Activated T-helper 17 cell treated with anti-CD3 and anti-CD28 coated beads, Interleukin-2, amount 50 U/mL, for 72 hours (primary cell): ENCODE data around the gene ATG16L2. TPM values are rescaled to one million over a fixed set of nuclear protein-coding genes. Genes with fewer than 3 reads are reported as not detected.

Experiments
- ATAC-seq: fragments of 150-1000 bp; cut with Tn5 transposase; replicated peaks from 2 replicates; pipeline ENCODE4 v1.10.0; 2021; ENCODE audit warnings: mild to moderate bottlenecking, moderate library complexity
- H3K27ac Mint-ChIP-seq: one replicate; pipeline ENCODE4 v1.8.0; 2022; ENCODE audit warnings: mixed read lengths
- H3K27me3 Mint-ChIP-seq: one replicate; pipeline ENCODE4 v1.8.0; 2022; ENCODE audit warnings: mixed read lengths
- H3K36me3 Mint-ChIP-seq: one replicate; pipeline ENCODE4 v1.8.0; 2022; ENCODE audit warnings: low read depth, mild to moderate bottlenecking, mixed read lengths
- H3K4me1 Mint-ChIP-seq: one replicate; pipeline ENCODE4 v1.8.0; 2022; ENCODE audit warnings: mixed read lengths
- H3K4me3 Mint-ChIP-seq: one replicate; pipeline ENCODE4 v1.8.0; 2022; ENCODE audit warnings: mild to moderate bottlenecking, mixed read lengths
- H3K9me3 Mint-ChIP-seq: one replicate; pipeline ENCODE4 v1.8.0; 2022; ENCODE audit warnings: mixed read lengths
- total RNA-seq, 2 donors: library from RNA; stranded (reverse); gene quantifications; one replicate each; pipeline ENCODE4 v1.2.3, GENCODE V29; 2022

The ATG16L2 gene
- total RNA-seq, 2 donors from 2014 or later: 85.3 to 127 TPM

- Mint-ChIP-seq H3K4me1 (peaks cover 28% of the 10 kb centered on the region), H3K9me3 (no peaks in the 10 kb centered on the region), H3K36me3 (peaks cover 49% of the 10 kb centered on the region), H3K27ac (peak overlapping the region; percentile 67), H3K27me3 (no peaks in the 10 kb centered on the region), H3K4me3 (no peak overlapping the region)
- no peak for ATAC-seq
Measured at GRCh38 chr11:72832301-72833082, 18.3 kb downstream of the ATG16L2 start.

DNA sequence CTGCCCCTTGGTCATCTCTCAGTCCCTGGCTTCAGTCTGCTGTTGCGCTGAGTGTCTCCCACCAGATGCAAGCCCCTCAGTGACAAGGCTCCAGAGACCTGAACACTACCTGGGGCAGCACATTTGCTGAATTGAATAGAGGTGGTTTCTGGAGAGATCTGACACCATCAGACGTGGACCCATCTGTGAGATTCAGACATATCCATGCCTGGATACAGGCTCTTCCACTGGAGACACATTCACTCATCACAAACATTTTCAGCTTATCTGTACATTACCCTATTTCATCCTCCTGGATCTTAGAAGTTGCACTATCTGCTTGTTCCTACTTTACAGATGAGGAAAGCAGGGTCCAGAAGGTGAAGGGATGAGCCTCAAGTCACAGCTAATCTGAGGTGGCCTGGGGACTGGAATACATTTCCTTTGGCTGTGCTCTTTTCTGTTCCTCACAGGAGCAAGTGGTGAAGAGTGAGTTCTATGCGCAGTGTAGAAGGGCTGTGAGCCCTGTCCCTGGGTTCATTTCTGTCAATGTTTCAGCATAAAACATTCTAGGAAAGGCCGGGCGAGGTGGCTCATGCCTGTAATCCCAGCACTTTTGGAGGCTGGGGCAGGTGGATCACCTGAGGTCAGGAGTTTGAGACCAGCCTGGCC, 19.0 kb downstream of the ATG16L2 start:
- no peaks in the 10 kb centered on the region for H3K9me3 Mint-ChIP-seq
- no peak overlapping the region for H3K4me3 Mint-ChIP-seq
- no peaks in the 10 kb centered on the region for H3K27me3 Mint-ChIP-seq
- peak overlapping the region; percentile 50 for H3K27ac Mint-ChIP-seq
- peaks cover 48% of the 10 kb centered on the region for H3K36me3 Mint-ChIP-seq
- no peak for ATAC-seq
- H3K4me1 Mint-ChIP-seq: peaks cover 28% of the 10 kb centered on the region

DNA sequence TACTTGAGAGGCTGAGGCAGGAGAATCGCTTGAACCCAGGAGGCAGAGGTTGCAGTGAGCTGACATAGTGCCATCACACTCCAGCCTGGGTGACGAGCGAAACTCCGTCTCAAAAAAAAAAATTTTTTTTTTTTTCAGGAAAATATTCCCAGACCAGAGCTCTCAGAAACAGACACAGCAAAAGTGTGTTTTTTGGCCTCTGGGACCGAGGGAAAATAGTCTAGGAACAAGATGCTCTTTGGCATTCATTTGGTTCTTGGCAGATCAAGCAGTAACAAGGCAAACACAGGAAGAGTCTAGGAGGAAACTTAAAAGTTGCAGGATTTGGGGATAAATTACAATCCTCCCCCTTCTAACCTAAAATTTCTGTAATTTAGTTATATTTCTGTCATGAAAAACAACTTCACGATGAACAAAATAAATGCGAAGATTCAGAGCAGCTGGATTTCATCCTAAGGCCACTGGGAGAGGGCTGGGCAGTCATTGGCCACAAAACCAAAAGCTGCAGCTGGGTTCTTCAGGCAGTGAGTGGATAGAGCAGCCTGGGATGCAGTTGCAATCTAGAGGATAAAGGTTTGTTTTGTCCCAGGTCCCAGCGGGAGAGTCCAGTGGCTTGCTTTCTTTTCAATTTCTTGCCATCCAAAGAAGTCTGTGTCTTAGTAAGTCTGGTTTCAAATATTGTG, 19.7 kb downstream of the ATG16L2 start:
- ATAC-seq: no peak
- H3K27ac Mint-ChIP-seq: peak overlapping the region; percentile 74
- H3K4me1 Mint-ChIP-seq: peaks cover 29% of the 10 kb centered on the region
- peaks cover 46% of the 10 kb centered on the region for H3K36me3 Mint-ChIP-seq
- no peak overlapping the region for H3K4me3 Mint-ChIP-seq
- no peaks in the 10 kb centered on the region for H3K9me3 Mint-ChIP-seq
- no peaks in the 10 kb centered on the region for H3K27me3 Mint-ChIP-seq

- Mint-ChIP-seq H3K27ac (peak overlapping the region; percentile 74), H3K4me1 (peaks cover 30% of the 10 kb centered on the region), H3K27me3 (no peaks in the 10 kb centered on the region), H3K4me3 (no peak overlapping the region), H3K9me3 (no peaks in the 10 kb centered on the region), H3K36me3 (peaks cover 46% of the 10 kb centered on the region)
- no peak for ATAC-seq
Measured at GRCh38 chr11:72834905-72835304, 20.7 kb downstream of the ATG16L2 start.

GRCh38 chr11:72836111-72836510, 21.9 kb downstream of the ATG16L2 start:
- no peak overlapping the region for H3K4me3 Mint-ChIP-seq
- no peaks in the 10 kb centered on the region for H3K27me3 Mint-ChIP-seq
- H3K36me3 Mint-ChIP-seq: peaks cover 52% of the 10 kb centered on the region
- H3K27ac Mint-ChIP-seq: peak overlapping the region; percentile 4
- H3K9me3 Mint-ChIP-seq: no peaks in the 10 kb centered on the region
- no peak for ATAC-seq
- H3K4me1 Mint-ChIP-seq: peaks cover 25% of the 10 kb centered on the region

- Mint-ChIP-seq H3K9me3 (no peaks in the 10 kb centered on the region), H3K36me3 (peaks cover 76% of the 10 kb centered on the region), H3K27me3 (no peaks in the 10 kb centered on the region), H3K4me3 (no peak overlapping the region), H3K27ac (peak overlapping the region; percentile 32), H3K4me1 (peaks cover 17% of the 10 kb centered on the region)
- peak; percentile 59 for ATAC-seq
Measured at GRCh38 chr11:72838691-72839305, 24.6 kb downstream of the ATG16L2 start.

GRCh38 chr11:72840780-72841179, 26.6 kb downstream of the ATG16L2 start:
- peaks cover 61% of the 10 kb centered on the region for H3K36me3 Mint-ChIP-seq

DNA sequence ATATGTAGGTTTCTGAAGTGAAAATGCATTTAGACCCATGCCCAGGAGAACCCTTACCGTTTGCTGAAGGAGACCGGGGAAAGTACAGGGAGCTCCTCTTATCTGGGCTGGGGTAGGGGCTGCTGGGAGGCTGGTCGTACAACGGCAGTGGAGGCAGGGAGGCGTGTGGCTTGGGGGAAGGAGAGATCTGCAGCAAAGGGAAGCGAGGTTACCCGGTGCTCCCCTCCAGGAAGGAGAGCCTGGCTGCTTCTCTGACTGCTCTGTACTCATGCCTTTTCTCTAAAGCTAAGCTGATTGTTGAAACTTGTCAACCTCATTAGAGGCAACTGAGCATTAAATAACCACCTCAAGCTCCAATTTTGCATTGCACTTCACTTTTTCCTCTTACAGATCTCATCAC, 27.2 kb downstream of the ATG16L2 start:
- Mint-ChIP-seq H3K9me3 (no peaks in the 10 kb centered on the region), H3K27ac (peak overlapping the region; percentile 16), H3K4me3 (no peak overlapping the region), H3K4me1 (peaks cover 6% of the 10 kb centered on the region), H3K36me3 (peaks cover 61% of the 10 kb centered on the region), H3K27me3 (no peaks in the 10 kb centered on the region)
- ATAC-seq: no peak

More at GRCh38 chr11:72840780-72841179, 26.6 kb downstream of the ATG16L2 start:
- ATAC-seq: no peak
- no peaks in the 10 kb centered on the region for H3K9me3 Mint-ChIP-seq
- no peak overlapping the region for H3K27ac Mint-ChIP-seq
- H3K27me3 Mint-ChIP-seq: no peaks in the 10 kb centered on the region
- peaks cover 6% of the 10 kb centered on the region for H3K4me1 Mint-ChIP-seq
- no peak overlapping the region for H3K4me3 Mint-ChIP-seq

- ATAC-seq: no peak
- H3K36me3 Mint-ChIP-seq: peaks cover 59% of the 10 kb centered on the region
- peak overlapping the region; percentile 16 for H3K27ac Mint-ChIP-seq
- no peak overlapping the region for H3K4me3 Mint-ChIP-seq
- H3K4me1 Mint-ChIP-seq: peaks cover 6% of the 10 kb centered on the region
- no peaks in the 10 kb centered on the region for H3K27me3 Mint-ChIP-seq
- H3K9me3 Mint-ChIP-seq: no peaks in the 10 kb centered on the region
Measured at GRCh38 chr11:72842126-72842525, 27.9 kb downstream of the ATG16L2 start.

DNA sequence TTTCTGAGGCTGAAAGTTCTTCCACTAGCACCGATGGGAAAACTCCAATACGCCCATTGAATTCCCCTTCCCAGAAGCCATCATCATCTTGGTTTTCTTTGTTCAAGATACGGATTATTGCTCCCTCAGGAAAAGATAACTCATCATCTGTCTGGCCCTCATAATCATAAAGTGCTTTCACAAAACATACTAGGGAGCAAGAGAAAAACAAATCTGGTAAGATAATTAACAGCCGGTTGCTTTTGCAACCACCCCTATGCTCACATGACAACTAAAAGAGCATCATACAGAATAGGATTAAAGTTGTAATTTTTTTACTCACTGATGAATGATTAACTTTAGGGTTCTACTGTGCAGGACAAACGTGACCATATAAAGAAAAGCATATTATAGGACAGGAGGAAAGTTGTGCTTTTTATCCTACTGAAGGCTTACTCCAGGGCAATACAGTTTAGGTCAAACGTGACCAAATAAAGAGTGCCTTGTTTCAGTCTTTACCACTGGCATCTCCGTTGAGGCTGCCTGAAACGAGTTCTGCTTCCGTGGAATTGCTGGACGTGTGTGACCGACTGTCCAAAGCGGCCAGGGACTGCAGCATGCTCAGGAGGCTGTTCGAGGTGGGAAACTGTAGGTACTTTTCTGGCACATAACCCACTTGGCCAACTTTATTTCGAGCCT, 28.6 kb downstream of the ATG16L2 start:
- Mint-ChIP-seq H3K9me3 (no peaks in the 10 kb centered on the region), H3K4me3 (no peak overlapping the region), H3K4me1 (peaks cover 6% of the 10 kb centered on the region), H3K27ac (peak overlapping the region; percentile 37), H3K27me3 (no peaks in the 10 kb centered on the region), H3K36me3 (peaks cover 53% of the 10 kb centered on the region)
- no peak for ATAC-seq

GRCh38 chr11:72844356-72844755, 30.1 kb downstream of the ATG16L2 start:
- Mint-ChIP-seq H3K4me3 (no peak overlapping the region), H3K36me3 (peaks cover 46% of the 10 kb centered on the region), H3K27ac (peak overlapping the region; percentile 32), H3K4me1 (peaks cover 5% of the 10 kb centered on the region), H3K27me3 (no peaks in the 10 kb centered on the region), H3K9me3 (no peaks in the 10 kb centered on the region)
- ATAC-seq: no peak

DNA sequence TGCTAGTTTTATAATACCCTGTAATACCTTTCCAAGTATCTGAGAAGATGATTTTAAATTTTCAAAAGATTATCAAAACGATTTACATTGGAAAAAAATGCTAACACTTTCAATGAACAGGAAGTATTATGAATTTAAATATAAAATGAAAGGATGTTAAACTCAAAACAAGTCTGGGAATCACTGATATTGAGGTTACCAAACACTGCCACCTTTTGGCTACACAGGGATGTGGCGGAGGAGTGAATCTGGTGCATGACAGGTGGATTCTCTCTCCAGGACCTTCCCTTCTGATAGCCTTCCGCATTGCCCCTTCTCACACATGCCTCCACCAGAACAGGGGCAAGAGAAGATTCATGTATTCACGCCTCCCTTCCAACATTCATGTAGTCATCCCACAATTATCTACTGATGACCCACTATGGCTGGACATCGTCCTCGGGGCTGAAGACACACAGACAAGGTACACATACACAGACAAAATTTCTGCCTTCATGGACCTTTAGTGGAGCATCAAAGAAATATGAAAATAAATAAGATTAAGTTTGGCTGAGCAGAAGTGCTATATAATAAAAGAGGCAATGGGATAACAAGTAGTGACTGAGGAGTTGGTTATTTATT, 34.7 kb downstream of the ATG16L2 start:
- no peaks in the 10 kb centered on the region for H3K27me3 Mint-ChIP-seq
- H3K9me3 Mint-ChIP-seq: no peaks in the 10 kb centered on the region
- H3K4me1 Mint-ChIP-seq: peaks cover 4% of the 10 kb centered on the region
- H3K36me3 Mint-ChIP-seq: peaks cover 8% of the 10 kb centered on the region
- H3K4me3 Mint-ChIP-seq: no peak overlapping the region
- H3K27ac Mint-ChIP-seq: no peak overlapping the region
- ATAC-seq: peak; percentile 43

DNA sequence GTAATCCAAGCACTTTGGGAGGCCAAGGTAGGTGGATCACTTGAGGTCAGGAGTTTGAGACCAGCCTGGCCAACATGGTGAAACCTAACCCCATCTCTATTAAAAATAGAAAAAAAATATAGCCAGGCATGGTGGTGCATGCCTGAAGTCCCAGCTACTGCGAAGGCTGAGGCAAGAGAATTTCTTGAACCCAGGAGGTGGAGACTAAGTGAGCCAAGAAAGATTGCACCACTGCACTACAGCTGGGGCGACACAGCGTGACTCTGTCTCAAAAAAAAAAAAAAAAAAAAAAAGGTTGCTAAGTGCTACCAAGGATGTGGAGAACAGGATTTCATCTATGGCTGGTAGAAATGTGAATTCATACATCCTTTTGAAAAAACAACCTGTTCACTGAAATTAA, 36.6 kb downstream of the ATG16L2 start:
- H3K4me3 Mint-ChIP-seq: no peak overlapping the region
- ATAC-seq: no peak
- H3K36me3 Mint-ChIP-seq: peaks cover 8% of the 10 kb centered on the region
- peaks cover 4% of the 10 kb centered on the region for H3K4me1 Mint-ChIP-seq
- H3K27ac Mint-ChIP-seq: no peak overlapping the region
- H3K9me3 Mint-ChIP-seq: no peaks in the 10 kb centered on the region
- no peaks in the 10 kb centered on the region for H3K27me3 Mint-ChIP-seq

DNA sequence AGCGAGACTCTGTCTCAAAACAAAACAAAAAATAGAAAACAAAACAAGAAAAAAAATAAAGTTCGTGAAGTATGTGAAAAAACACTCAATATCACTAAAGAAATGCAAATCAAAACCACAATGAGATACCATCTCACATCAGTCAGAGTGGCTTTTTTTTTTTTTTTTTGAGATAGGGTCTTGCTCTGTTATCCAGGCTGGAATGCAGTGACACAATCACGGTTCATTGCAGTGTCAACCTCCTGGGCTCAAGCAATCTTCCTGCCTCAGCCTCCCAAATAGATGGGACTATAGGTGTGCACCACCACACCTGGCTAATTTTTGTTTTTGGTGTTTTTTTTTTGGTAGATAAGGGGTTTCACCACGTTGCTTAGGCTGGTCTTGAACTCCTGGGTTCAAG, 37.5 kb downstream of the ATG16L2 start:
- no peak for ATAC-seq
- Mint-ChIP-seq H3K27ac (no peak overlapping the region), H3K4me1 (peaks cover 4% of the 10 kb centered on the region), H3K4me3 (no peak overlapping the region), H3K27me3 (no peaks in the 10 kb centered on the region), H3K9me3 (no peaks in the 10 kb centered on the region), H3K36me3 (peaks cover 8% of the 10 kb centered on the region)
